ENCODE data around the gene BROX.

DNA sequence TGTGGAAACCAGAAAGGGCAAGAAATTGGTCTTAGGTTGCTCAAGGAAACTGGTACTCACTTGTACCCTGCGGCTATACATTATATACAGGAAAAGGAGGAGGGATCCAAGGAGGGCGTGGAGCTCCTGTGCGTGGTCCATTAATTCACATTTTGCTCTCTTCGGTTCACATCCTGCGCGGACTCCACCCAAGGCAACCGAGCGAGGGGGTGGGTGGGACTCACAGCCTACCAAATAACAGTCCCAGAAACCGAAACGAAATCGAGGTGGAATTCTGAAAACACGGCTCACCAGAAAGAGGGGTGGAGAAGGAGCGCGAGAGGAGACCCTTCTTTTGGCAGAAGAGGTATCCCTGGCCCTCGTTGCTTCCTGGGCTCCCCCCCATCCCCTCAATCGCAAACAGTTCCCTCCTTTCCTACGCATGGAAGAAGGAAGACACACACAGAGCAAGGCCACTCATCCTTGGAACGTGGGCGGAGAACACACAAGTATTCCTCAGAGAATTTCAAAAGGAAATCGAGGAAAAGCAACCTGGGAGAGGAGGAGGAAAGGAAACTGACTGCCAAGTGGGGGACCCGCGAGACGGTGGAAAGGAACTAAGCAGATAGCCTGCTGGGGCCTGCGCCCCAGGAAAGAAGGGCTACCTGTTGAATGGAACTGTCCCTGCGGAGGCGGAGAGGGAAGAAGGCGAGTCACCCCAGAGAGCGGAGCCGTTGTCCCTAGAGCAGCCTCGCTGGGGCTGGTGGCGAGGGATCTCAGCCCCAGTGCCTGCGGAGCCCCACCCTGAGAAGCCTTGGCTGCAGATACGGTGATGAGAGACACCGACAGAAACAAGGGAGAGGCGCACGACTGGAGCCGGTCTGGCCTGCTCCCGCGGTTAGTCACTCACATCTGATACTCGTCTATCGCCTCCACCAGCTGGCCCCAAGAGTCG, 778 bp upstream of the BROX start:
- TF ChIP-seq CTCF (IDR thresholded peaks at IDR 0.05) (no peak), POLR2AphosphoS5 (IDR thresholded peaks at IDR 0.05) (no peak)
